Caco-2 (cell line): ENCODE measurements around the gene ACTG2. TPM values are rescaled to one million over a fixed set of nuclear protein-coding genes. Genes with fewer than 3 reads are reported as not detected.

Experiments
- BruUV-seq: library from RNA; stranded (reverse); fragments of 400-500 nt; replicated peaks from 2 replicates; lab custom pipeline; 2021; lab: Mats Ljungman, UMichigan
- CTCF ChIA-PET: fragments of 300-600 bp; sonication (Branson Sonifier 250); formaldehyde crosslinking; loops from one replicate; lab custom pipeline; 2022; ENCODE audit warnings: antibody characterized with exemption; lab: Charles Lee
- POLR2A ChIA-PET: fragments of 300-600 bp; sonication (Branson Sonifier 250); formaldehyde crosslinking; loops from one replicate; lab custom pipeline; 2022; ENCODE audit warnings: antibody characterized with exemption; lab: Charles Lee
- DNase-seq, 2 experiments: peaks; one replicate each; pipeline versions ENCODE4 v3.0.0 to v3.0.0-alpha.2; 2020 to 2022
- H3K27me3 ChIP-seq: replicated peaks from 2 replicates; pipeline ENCODE4 v1.6.0; 2011; ENCODE audit warnings: low read length; ENCODE audit not compliant: control insufficient read depth, insufficient read depth
- H3K36me3 ChIP-seq: 2 replicates; pipeline ENCODE4 v1.5.1; 2011; ENCODE audit warnings: low read length; ENCODE audit not compliant: control insufficient read depth, insufficient read depth
- H3K4me1 ChIP-seq: fragments of 250-450 bp; sonication (Bioruptor Pico); 2 replicates; pipeline ENCODE4 v1.5.1; 2020; ENCODE audit warnings: mild to moderate bottlenecking
- H3K4me3 ChIP-seq: 2 replicates; pipeline ENCODE4 v1.5.1; 2011; ENCODE audit warnings: low read depth, mild to moderate bottlenecking, control low read depth, low read length
- H3K9me3 ChIP-seq: fragments of 250-450 bp; sonication (Bioruptor Pico); 2 replicates; pipeline ENCODE4 v1.5.1; 2020; ENCODE audit warnings: mild to moderate bottlenecking, moderate library complexity
- H3K27ac Mint-ChIP-seq: one replicate; pipeline ENCODE4 v1.8.0; 2022; ENCODE audit warnings: mixed read lengths; ENCODE audit not compliant: unreplicated experiment
- H3K27me3 Mint-ChIP-seq: one replicate; pipeline ENCODE4 v1.8.0; 2022; ENCODE audit warnings: mixed read lengths; ENCODE audit not compliant: insufficient read depth, unreplicated experiment
- H3K36me3 Mint-ChIP-seq: one replicate; pipeline ENCODE4 v1.8.0; 2022; ENCODE audit warnings: mild to moderate bottlenecking, mixed read lengths; ENCODE audit not compliant: insufficient read depth, unreplicated experiment
- H3K4me1 Mint-ChIP-seq: one replicate; pipeline ENCODE4 v1.8.0; 2022; ENCODE audit warnings: low read depth, mixed read lengths; ENCODE audit not compliant: unreplicated experiment
- H3K4me3 Mint-ChIP-seq: one replicate; pipeline ENCODE4 v1.8.0; 2022; ENCODE audit warnings: mild to moderate bottlenecking, moderate library complexity, mixed read lengths; ENCODE audit not compliant: unreplicated experiment
- H3K9me3 Mint-ChIP-seq: one replicate; pipeline ENCODE4 v1.8.0; 2022; ENCODE audit warnings: mixed read lengths; ENCODE audit not compliant: unreplicated experiment
- CTCF ChIP-seq, 2 experiments: fragments of 200-600 bp in 1 of 2; IDR thresholded peaks; 1 replicate in 1 of 2; 2 replicates in 1 of 2; pipeline versions ENCODE4 v1.5.1 to v1.8.0; 2011 to 2022; ENCODE audit warnings: antibody characterized with exemption in 1 of 2, control low read depth in 1 of 2, inconsistent platforms in 1 of 2, low read depth in 1 of 2, low read length in 1 of 2, mild to moderate bottlenecking in 1 of 2, moderate library complexity in 1 of 2; ENCODE audit not compliant: insufficient read depth in 1 of 2, severe bottlenecking in 1 of 2, unreplicated experiment in 1 of 2
- intact Hi-C: fragments of 100-400 bp; cut with micrococcal nuclease; formaldehyde crosslinking; loops from one replicate; pipeline ENCODE4 v1.10.0; 2022; ENCODE audit not compliant: unreplicated experiment
- total RNA-seq: library from RNA; stranded (reverse); gene quantifications from 2 replicates; pipeline ENCODE4 v1.2.3, GENCODE V29; 2022

ACTG2 gene
- total RNA-seq, 1 experiment from 2014 or later = 2.6 TPM

GRCh38 chr2:73927344-73927743 lies 34.5 kb downstream of the ACTG2 start:
- H3K27ac Mint-ChIP-seq = peak overlapping the region; percentile 93
- peaks cover 9% of the 10 kb centered on the region for H3K36me3 Mint-ChIP-seq
- peaks cover 21% of the 10 kb centered on the region for H3K4me1 Mint-ChIP-seq
- peak overlapping the region; percentile 89 for H3K4me3 Mint-ChIP-seq
- Histone ChIP-seq H3K27me3 (no peaks in the 10 kb centered on the region), H3K36me3 (no peaks in the 10 kb centered on the region), H3K4me1 (no peaks in the 10 kb centered on the region; the same call in 1 of the 2 replicates), H3K9me3 (no peaks in the 10 kb centered on the region), H3K4me3 (peak overlapping the region; percentile 84)
- no peak for DNase-seq
- no peaks in the 10 kb centered on the region for H3K9me3 Mint-ChIP-seq
- intact Hi-C loops = loop anchor here (10.0 kb wide), 1 partner anchor 197 kb away; no protein-coding TSS in a partner anchor
- BruUV-seq = TSS peak; percentile 75
- no peaks in the 10 kb centered on the region for H3K27me3 Mint-ChIP-seq
- no peak for TF ChIP-seq CTCF (IDR thresholded peaks at IDR 0.05; ENCODE audit: insufficient read depth in 1 of 2, low read depth in 1 of 2, low read length in 1 of 2, severe bottlenecking in 1 of 2, unreplicated experiment in 1 of 2)
- ChIA-PET POLR2A (interaction anchor here (0.5 to 1.0 kb wide), 5 partner anchors 85 to 289 kb away, joined by 3 to 7 read pairs (median 5); partner anchors contain the start of genes STAMBP and TPRKB), CTCF (interaction anchor here (1.2 kb wide), 2 partner anchors 103 to 193 kb away, joined by 3 to 5 read pairs; no protein-coding TSS in a partner anchor)

GRCh38 chr2:73928963-73929347 lies 36.1 kb downstream of the ACTG2 start:
- H3K27ac Mint-ChIP-seq = no peak overlapping the region
- no peaks in the 10 kb centered on the region for H3K27me3 Mint-ChIP-seq
- H3K4me1 Mint-ChIP-seq = peaks cover 21% of the 10 kb centered on the region
- H3K9me3 Mint-ChIP-seq = no peaks in the 10 kb centered on the region
- peaks cover 17% of the 10 kb centered on the region for H3K36me3 Mint-ChIP-seq
- Histone ChIP-seq H3K9me3 (no peaks in the 10 kb centered on the region), H3K4me3 (no peak overlapping the region), H3K4me1 (no peaks in the 10 kb centered on the region; the same call in 1 of the 2 replicates), H3K27me3 (no peaks in the 10 kb centered on the region), H3K36me3 (no peaks in the 10 kb centered on the region)
- no peak for DNase-seq
- intact Hi-C loops = loop anchor here (10.0 kb wide), 1 partner anchor 196 kb away; no protein-coding TSS in a partner anchor
- no peak overlapping the region for H3K4me3 Mint-ChIP-seq
- ChIA-PET CTCF (no interaction called here), POLR2A (no interaction called here)
- BruUV-seq = no TSS peak
- no peak for TF ChIP-seq CTCF (IDR thresholded peaks at IDR 0.05; ENCODE audit: insufficient read depth in 1 of 2, low read depth in 1 of 2, low read length in 1 of 2, severe bottlenecking in 1 of 2, unreplicated experiment in 1 of 2)

GRCh38 chr2:73930386-73930785 lies 37.6 kb downstream of the ACTG2 start:
- H3K4me1 ChIP-seq = no peaks in the 10 kb centered on the region
- H3K4me3 ChIP-seq = no peak overlapping the region
- no TSS peak for BruUV-seq
- TF ChIP-seq CTCF (IDR thresholded peaks at IDR 0.05; ENCODE audit: insufficient read depth in 1 of 2, low read depth in 1 of 2, low read length in 1 of 2, severe bottlenecking in 1 of 2, unreplicated experiment in 1 of 2) = no peak
- H3K27me3 ChIP-seq = no peaks in the 10 kb centered on the region
- ChIA-PET POLR2A (interaction anchor here (0.6 to 1.2 kb wide), 2 partner anchors 102 to 390 kb away, joined by 3 to 8 read pairs; partner anchors contain the start of gene STAMBP), CTCF (interaction anchor here (0.6 kb wide), 1 partner anchor 221 kb away, joined by 3 read pairs; no protein-coding TSS in a partner anchor)
- no peak overlapping the region for H3K27ac Mint-ChIP-seq
- H3K9me3 ChIP-seq = no peaks in the 10 kb centered on the region
- H3K36me3 ChIP-seq = no peaks in the 10 kb centered on the region
- H3K27me3 Mint-ChIP-seq = no peaks in the 10 kb centered on the region
- H3K4me3 Mint-ChIP-seq = no peak overlapping the region
- intact Hi-C loops = loop anchor here (10.0 kb wide), 1 partner anchor 214 kb away; the partner anchor contains the start of gene BOLA3
- no peaks in the 10 kb centered on the region for H3K9me3 Mint-ChIP-seq
- H3K4me1 Mint-ChIP-seq = peaks cover 21% of the 10 kb centered on the region
- DNase-seq = no peak
- peaks cover 17% of the 10 kb centered on the region for H3K36me3 Mint-ChIP-seq
